Smooth muscle cell (in vitro differentiated cells): ENCODE measurements around the gene CHD9. TPM values are rescaled to one million over a fixed set of nuclear protein-coding genes. Genes with fewer than 3 reads are reported as not detected.
A peak's percentile ranks its signal among the peaks of the same experiment; 100 is the strongest.

Source experiments
- DNase-seq: peaks from one replicate; lab custom pipeline; 2025; ENCODE audit not compliant: unreplicated experiment; lab: John Stamatoyannopoulos, UW
- H2AFZ ChIP-seq: fragments of 200-600 bp; sonication (generic); 2 replicates; pipeline ENCODE4 v1.6.0; 2016; ENCODE audit warnings: antibody characterized with exemption, low read depth, mild to moderate bottlenecking
- H3F3A ChIP-seq: fragments of 200-600 bp; sonication (generic); 2 replicates; pipeline ENCODE4 v1.6.0; 2017; ENCODE audit warnings: antibody characterized with exemption, low read depth
- H3K27ac ChIP-seq: fragments of 200-600 bp; sonication (generic); 2 replicates; pipeline ENCODE4 v1.5.1; 2016; ENCODE audit warnings: low read depth, mild to moderate bottlenecking
- H3K27me3 ChIP-seq: fragments of 200-600 bp; sonication (generic); 2 replicates; pipeline ENCODE4 v1.6.1; 2016; ENCODE audit warnings: low read depth, mild to moderate bottlenecking
- H3K36me3 ChIP-seq: fragments of 200-600 bp; sonication (generic); 2 replicates; pipeline ENCODE4 v1.5.1; 2016; ENCODE audit warnings: low read depth
- H3K4me1 ChIP-seq: fragments of 200-600 bp; sonication (generic); 2 replicates; pipeline ENCODE4 v1.5.1; 2016; ENCODE audit warnings: low read depth
- H3K4me2 ChIP-seq: fragments of 200-600 bp; sonication (generic); 2 replicates; pipeline ENCODE4 v1.6.0; 2016; ENCODE audit warnings: mild to moderate bottlenecking
- H3K4me3 ChIP-seq: fragments of 200-600 bp; sonication (generic); 2 replicates; pipeline ENCODE4 v1.5.1; 2016; ENCODE audit warnings: mild to moderate bottlenecking
- H3K79me2 ChIP-seq: fragments of 200-600 bp; sonication (generic); 2 replicates; pipeline ENCODE4 v1.6.0; 2016; ENCODE audit warnings: low read depth, mild to moderate bottlenecking
- H3K9ac ChIP-seq: fragments of 200-600 bp; sonication (generic); 2 replicates; pipeline ENCODE4 v1.6.0; 2016; ENCODE audit warnings: low read depth
- H3K9me3 ChIP-seq: fragments of 200-600 bp; sonication (generic); replicated peaks from 2 replicates; pipeline ENCODE4 v1.5.1; 2016; ENCODE audit warnings: low read depth
- H4K20me1 ChIP-seq: fragments of 200-600 bp; sonication (generic); 2 replicates; pipeline ENCODE4 v1.6.0; 2016; ENCODE audit warnings: low read depth
- WGBS: methylation state at CpG from one replicate; pipeline ENCODE4 v1.1.7; 2016; ENCODE audit warnings: low lambda C conversion rate; 5-methylcytosine and 5-hydroxymethylcytosine counted together
- polyA plus RNA-seq: library from polyadenylated mRNA; unstranded; fragments of >200 nt; fragmentation: Nextera tagmentation; extraction: Ambion mirVana; gene quantifications from 2 replicates; pipeline ENCODE4 v1.2.1, GENCODE V29; 2016
- total RNA-seq: library from RNA; depleted of rRNA; stranded (reverse); fragments of >200 nt; gene quantifications from 2 replicates; pipeline ENCODE4 v1.2.3, GENCODE V29; 2014
- TF ChIP-seq, protein P1 (sequence below): fragments of 200-600 bp; sonication (generic); IDR thresholded peaks from 2 replicates; pipeline ENCODE4 v1.5.1; 2017; ENCODE audit warnings: borderline replicate concordance, mild to moderate bottlenecking, antibody characterized with exemption; ENCODE audit not compliant: insufficient read depth, poor library complexity, severe bottlenecking

The CHD9 gene
- total and polyA plus RNA-seq, 2 experiments from 2014 or later: 43.7 to 117 TPM

DNA sequence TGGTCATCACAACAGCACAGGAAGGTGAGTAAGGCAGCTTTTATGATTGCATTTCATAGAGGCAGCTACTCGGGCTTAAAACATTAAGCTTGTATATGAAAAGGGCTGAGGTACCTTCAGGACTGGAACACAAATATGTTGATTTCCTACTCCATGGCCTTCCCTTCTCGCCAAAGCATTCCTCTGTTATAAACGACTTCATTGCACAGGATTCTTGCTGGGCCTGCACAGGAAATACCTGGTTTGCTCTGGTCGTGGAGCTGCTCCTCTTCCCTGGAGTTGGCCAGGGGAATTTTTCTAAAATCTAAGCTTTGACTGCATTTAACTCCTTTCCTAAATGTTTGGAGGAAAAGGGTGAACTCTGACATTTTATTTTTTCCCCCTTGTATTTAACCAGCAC is 49.0 kb downstream of the CHD9 start:
- no peak overlapping the region for H3K9ac ChIP-seq
- no peaks in the 10 kb centered on the region for H3K9me3 ChIP-seq
- no peak for DNase-seq
- no peak overlapping the region for H3K4me3 ChIP-seq
- H3K4me2 ChIP-seq: peak overlapping the region; percentile 13
- H3K4me1 ChIP-seq: peaks cover 6% of the 10 kb centered on the region
- peaks cover 12% of the 10 kb centered on the region for H3F3A ChIP-seq
- H2AFZ ChIP-seq: no peak overlapping the region
- no peaks in the 10 kb centered on the region for H3K27me3 ChIP-seq
- peaks cover 71% of the 10 kb centered on the region for H3K79me2 ChIP-seq
- 34% methylated on average over 4 of the region's 4 CpGs for WGBS
- H3K36me3 ChIP-seq: no peaks in the 10 kb centered on the region
- no peaks in the 10 kb centered on the region for H4K20me1 ChIP-seq
- peak overlapping the region; percentile 9 for H3K27ac ChIP-seq
- TF ChIP-seq, protein P1, sequence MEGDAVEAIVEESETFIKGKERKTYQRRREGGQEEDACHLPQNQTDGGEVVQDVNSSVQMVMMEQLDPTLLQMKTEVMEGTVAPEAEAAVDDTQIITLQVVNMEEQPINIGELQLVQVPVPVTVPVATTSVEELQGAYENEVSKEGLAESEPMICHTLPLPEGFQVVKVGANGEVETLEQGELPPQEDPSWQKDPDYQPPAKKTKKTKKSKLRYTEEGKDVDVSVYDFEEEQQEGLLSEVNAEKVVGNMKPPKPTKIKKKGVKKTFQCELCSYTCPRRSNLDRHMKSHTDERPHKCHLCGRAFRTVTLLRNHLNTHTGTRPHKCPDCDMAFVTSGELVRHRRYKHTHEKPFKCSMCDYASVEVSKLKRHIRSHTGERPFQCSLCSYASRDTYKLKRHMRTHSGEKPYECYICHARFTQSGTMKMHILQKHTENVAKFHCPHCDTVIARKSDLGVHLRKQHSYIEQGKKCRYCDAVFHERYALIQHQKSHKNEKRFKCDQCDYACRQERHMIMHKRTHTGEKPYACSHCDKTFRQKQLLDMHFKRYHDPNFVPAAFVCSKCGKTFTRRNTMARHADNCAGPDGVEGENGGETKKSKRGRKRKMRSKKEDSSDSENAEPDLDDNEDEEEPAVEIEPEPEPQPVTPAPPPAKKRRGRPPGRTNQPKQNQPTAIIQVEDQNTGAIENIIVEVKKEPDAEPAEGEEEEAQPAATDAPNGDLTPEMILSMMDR: no peak

DNA sequence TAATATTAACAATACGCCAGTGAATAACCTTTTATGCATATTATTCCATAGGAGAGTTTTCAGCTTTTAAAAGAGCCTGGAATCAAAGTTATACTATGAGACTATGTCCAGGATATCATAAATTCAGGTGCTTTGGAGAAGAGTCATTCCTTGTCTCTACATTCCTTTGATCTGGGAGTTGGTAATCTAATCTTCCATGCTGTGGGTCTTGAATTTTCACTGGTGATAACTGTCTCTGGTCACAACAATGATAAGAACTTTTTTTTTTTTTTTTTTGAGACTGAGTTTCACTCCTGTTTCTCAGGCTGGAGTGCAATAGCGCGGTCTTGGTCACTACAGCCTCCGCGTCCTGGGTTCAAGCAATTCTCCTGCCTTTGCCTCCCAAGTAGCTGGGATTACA is 50.8 kb downstream of the CHD9 start:
- Histone ChIP-seq H3K4me3 (no peak overlapping the region), H3K27ac (no peak overlapping the region), H3K79me2 (peaks cover 81% of the 10 kb centered on the region), H3K4me2 (no peak overlapping the region), H3K36me3 (no peaks in the 10 kb centered on the region), H3K4me1 (no peaks in the 10 kb centered on the region), H3F3A (peaks cover 7% of the 10 kb centered on the region), H3K9ac (no peak overlapping the region), H3K9me3 (no peaks in the 10 kb centered on the region), H2AFZ (no peak overlapping the region), H4K20me1 (no peaks in the 10 kb centered on the region), H3K27me3 (no peaks in the 10 kb centered on the region)
- TF ChIP-seq, protein P1: no peak
- over 99% methylated on average over 5 of the region's 5 CpGs for WGBS
- DNase-seq: no peak

DNA sequence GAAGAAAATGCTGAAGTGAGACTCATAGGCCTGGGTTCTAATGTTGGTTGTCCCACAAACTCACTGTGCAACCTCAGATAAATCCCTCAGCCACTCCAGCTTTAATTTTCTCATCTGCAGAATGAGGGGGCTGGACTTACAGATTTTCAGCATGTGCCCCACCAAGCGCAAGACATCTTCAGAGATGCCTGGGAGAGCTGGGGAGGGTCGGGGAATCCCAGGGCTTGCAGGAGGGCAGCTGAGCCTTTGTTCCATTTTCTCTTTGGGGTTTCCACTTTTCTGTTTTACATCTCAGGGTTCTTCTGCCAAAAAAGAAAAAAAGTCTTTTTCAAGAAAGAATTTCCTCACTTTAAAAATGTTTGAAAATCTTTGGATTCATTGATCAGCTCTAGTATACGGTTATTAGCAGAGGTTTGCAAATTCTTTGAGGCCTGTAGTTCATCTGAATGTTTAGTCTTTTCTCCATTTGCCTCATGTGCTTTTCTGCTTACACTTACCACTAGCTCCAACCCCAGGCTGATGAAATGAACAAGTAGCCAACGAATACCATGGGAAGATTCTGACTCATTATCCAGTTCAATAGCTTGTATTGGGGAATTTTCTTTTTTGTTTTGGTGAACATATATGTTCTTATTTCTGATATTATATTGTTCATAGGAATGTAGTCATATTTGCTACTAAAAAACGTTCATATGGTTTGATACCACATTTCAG is 56.4 kb downstream of the CHD9 start:
- TF ChIP-seq, protein P1: no peak
- WGBS: 68% methylated on average over 5 of the region's 5 CpGs
- peaks cover 7% of the 10 kb centered on the region for H3K4me1 ChIP-seq
- no peaks in the 10 kb centered on the region for H3F3A ChIP-seq
- H2AFZ ChIP-seq: no peak overlapping the region
- H3K9ac ChIP-seq: no peak overlapping the region
- no peaks in the 10 kb centered on the region for H4K20me1 ChIP-seq
- no peaks in the 10 kb centered on the region for H3K9me3 ChIP-seq
- no peaks in the 10 kb centered on the region for H3K27me3 ChIP-seq
- DNase-seq: no peak
- no peak overlapping the region for H3K4me3 ChIP-seq
- H3K4me2 ChIP-seq: no peak overlapping the region
- peaks cover 49% of the 10 kb centered on the region for H3K79me2 ChIP-seq
- peak overlapping the region; percentile 17 for H3K27ac ChIP-seq
- no peaks in the 10 kb centered on the region for H3K36me3 ChIP-seq

DNA sequence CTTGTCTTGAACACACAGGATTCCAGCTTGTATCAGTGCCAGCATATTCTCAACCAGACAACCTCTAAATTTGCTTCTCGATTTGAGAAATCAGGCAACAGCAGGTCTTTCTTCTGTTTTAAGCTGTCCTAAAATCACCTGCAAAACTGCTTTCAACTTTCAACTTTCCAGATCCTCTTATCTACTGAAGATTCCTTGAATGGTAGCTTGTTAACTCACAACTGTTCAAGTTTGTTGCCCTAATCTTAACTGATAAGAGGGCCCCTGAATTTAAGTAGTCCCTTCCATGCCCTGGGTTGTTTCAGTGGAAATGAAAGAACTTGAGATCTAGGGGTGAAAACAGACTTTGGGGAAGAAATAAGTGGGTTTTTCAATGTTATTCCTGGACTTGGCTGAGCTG is 57.2 kb downstream of the CHD9 start:
- peaks cover 7% of the 10 kb centered on the region for H3K4me1 ChIP-seq
- H3K9me3 ChIP-seq: no peaks in the 10 kb centered on the region
- no peak overlapping the region for H3K4me3 ChIP-seq
- TF ChIP-seq, protein P1: no peak
- no peak overlapping the region for H3K4me2 ChIP-seq
- no peaks in the 10 kb centered on the region for H4K20me1 ChIP-seq
- H3K27me3 ChIP-seq: no peaks in the 10 kb centered on the region
- no peak for DNase-seq
- H3K9ac ChIP-seq: no peak overlapping the region
- peaks cover 42% of the 10 kb centered on the region for H3K79me2 ChIP-seq
- H3K27ac ChIP-seq: peak overlapping the region; percentile 17
- H3K36me3 ChIP-seq: no peaks in the 10 kb centered on the region
- WGBS: 35% methylated on average over 1 of the region's 1 CpG
- no peak overlapping the region for H2AFZ ChIP-seq
- no peaks in the 10 kb centered on the region for H3F3A ChIP-seq
